Thyroid gland (tissue), 4 donors: ENCODE measurements around the gene KIAA1755. TPM values are rescaled to one million over a fixed set of nuclear protein-coding genes. Genes with fewer than 3 reads are reported as not detected.

Experiments
- DNase-seq, 2 donors: peaks; one replicate each; pipeline ENCODE4 v3.0.0-alpha.2; 2019
- H3K27ac ChIP-seq, 3 donors: fragments of 200-600 bp; sonication (generic); 1 replicate in 2 of 3; 2 replicates in 1 of 3; pipeline ENCODE4 v1.5.1; 2016 to 2019; ENCODE audit warnings: mild to moderate bottlenecking in 1 of 3, moderate library complexity in 1 of 3
- H3K27me3 ChIP-seq: fragments of 200-600 bp; sonication (generic); one replicate; pipeline ENCODE4 v1.5.1; 2019
- H3K36me3 ChIP-seq, 2 donors: fragments of 200-600 bp; sonication (generic); one replicate each; pipeline ENCODE4 v1.5.1; 2016 to 2019
- H3K4me1 ChIP-seq, 2 donors: fragments of 200-600 bp; sonication (generic); one replicate each; pipeline ENCODE4 v1.5.1; 2017 to 2019
- H3K4me3 ChIP-seq, 3 donors: fragments of 200-600 bp; sonication (generic); replicated peaks in 1 of 3; 1 replicate in 2 of 3; 2 replicates in 1 of 3; pipeline ENCODE4 v1.5.1; 2016; ENCODE audit warnings: mild to moderate bottlenecking in 1 of 3
- H3K9me3 ChIP-seq: fragments of 200-600 bp; sonication (generic); one replicate; pipeline ENCODE4 v1.5.1; 2017
- POLR2A ChIP-seq, 2 donors: fragments of 450-650 bp; IDR thresholded peaks; one replicate each; pipeline ENCODE4 v1.6.1; 2017; ENCODE audit warnings: antibody characterized with exemption in 2 of 2, mild to moderate bottlenecking in 2 of 2, moderate library complexity in 1 of 2
- WGBS, 2 donors: methylation state at CpG; one replicate each; pipeline ENCODE4 v1.1.5; 2017; 5-methylcytosine and 5-hydroxymethylcytosine counted together
- intact Hi-C: fragments of 100-400 bp; cut with DNase I; formaldehyde crosslinking; loops from one replicate; pipeline ENCODE4 v1.15.1; 2023
- total RNA-seq, 4 donors: library from RNA; depleted of rRNA; stranded (reverse); fragments of >200 nt; gene quantifications; one replicate each; pipeline ENCODE4 v1.2.3, GENCODE V29; 2016
- TF ChIP-seq, protein P1 (sequence below), 6 experiments: fragments of 200-600 bp in 3 of 6; fragments of 450-650 bp in 3 of 6; sonication (generic) in 3 of 6; IDR thresholded peaks; one replicate each; pipeline ENCODE4 v1.5.1; 2016 to 2019; ENCODE audit warnings: antibody characterized with exemption in 6 of 6, mild to moderate bottlenecking in 2 of 6, inconsistent platforms in 1 of 6, moderate library complexity in 1 of 6

KIAA1755 gene
- total RNA-seq, 4 donors from 2014 or later, result 1.0 to 5.5 (median 1.7) TPM

GRCh38 chr20:38178065-38178491, 82.5 kb downstream of the KIAA1755 start:
- Histone ChIP-seq H3K27ac (no peak overlapping the region), H3K36me3 (no peaks in the 10 kb centered on the region), H3K4me1 (no peaks in the 10 kb centered on the region), H3K9me3 (no peaks in the 10 kb centered on the region), H3K27me3 (no peaks in the 10 kb centered on the region), H3K4me3 (no peak overlapping the region)
- TF ChIP-seq POLR2A (IDR thresholded peaks at IDR 0.05), result no peak
- TF ChIP-seq, protein P1, sequence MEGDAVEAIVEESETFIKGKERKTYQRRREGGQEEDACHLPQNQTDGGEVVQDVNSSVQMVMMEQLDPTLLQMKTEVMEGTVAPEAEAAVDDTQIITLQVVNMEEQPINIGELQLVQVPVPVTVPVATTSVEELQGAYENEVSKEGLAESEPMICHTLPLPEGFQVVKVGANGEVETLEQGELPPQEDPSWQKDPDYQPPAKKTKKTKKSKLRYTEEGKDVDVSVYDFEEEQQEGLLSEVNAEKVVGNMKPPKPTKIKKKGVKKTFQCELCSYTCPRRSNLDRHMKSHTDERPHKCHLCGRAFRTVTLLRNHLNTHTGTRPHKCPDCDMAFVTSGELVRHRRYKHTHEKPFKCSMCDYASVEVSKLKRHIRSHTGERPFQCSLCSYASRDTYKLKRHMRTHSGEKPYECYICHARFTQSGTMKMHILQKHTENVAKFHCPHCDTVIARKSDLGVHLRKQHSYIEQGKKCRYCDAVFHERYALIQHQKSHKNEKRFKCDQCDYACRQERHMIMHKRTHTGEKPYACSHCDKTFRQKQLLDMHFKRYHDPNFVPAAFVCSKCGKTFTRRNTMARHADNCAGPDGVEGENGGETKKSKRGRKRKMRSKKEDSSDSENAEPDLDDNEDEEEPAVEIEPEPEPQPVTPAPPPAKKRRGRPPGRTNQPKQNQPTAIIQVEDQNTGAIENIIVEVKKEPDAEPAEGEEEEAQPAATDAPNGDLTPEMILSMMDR (IDR thresholded peaks at IDR 0.05), result no peak
- intact Hi-C loops, result no loop called here
- WGBS, 2 donors, result 55 to 79% methylated on average over 8 of the region's 8 CpGs
- DNase-seq, result no peak

GRCh38 chr20:38177201-38177600, 83.3 kb downstream of the KIAA1755 start:
- Histone ChIP-seq H3K9me3 (no peaks in the 10 kb centered on the region), H3K4me1 (no peaks in the 10 kb centered on the region), H3K36me3 (no peaks in the 10 kb centered on the region), H3K4me3 (no peak overlapping the region), H3K27ac (no peak overlapping the region), H3K27me3 (no peaks in the 10 kb centered on the region)
- WGBS, 2 donors, result 84 to 87% methylated on average over 9 of the region's 9 CpGs
- TF ChIP-seq POLR2A (IDR thresholded peaks at IDR 0.05), result no peak
- TF ChIP-seq, protein P1 (IDR thresholded peaks at IDR 0.05), result no peak
- intact Hi-C loops, result no loop called here
- DNase-seq, result no peak

DNA sequence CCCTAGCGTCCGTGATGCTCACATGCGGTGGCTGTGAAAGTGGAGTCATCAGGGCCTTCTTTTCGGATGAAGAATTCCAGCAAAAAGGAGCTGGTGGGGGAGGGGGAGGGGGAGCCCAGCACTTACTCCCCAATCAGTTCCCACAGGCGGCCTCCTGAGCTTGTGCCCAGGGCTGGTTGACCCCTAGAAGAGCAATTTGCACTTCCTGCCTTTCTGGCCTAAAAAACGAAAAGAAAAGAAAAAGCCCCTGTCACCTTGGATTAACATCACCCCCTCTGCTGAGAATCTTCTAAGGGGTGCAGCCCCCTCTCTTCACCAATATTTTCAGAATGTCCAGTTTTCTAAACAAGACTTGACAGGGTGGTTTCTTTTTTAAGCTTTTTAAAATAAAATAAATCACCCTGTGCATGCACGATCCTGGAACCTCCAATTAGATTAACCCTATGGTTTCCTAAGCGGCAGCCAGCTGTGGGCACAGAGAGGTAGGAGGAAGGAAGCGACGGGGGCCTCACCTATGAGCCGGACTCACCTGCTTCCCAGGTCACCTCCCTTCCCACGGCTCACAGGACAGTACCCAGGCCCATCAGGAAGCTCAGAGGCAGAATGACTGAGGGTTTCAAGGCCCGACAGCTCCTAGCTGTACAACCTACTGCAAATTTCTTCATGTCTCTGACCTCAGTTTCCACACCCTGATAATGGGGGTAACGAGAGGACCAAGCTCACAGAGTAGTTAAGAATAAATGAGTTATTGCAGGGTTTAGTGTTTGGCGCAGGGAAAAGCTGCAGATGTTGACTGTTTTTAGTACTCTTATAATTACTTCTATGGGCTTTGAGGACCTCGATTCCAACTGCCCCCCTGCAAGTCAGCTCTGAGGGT, 85.0 kb downstream of the KIAA1755 start:
- H3K4me1 ChIP-seq, result no peaks in the 10 kb centered on the region
- WGBS, 2 donors, result 70 to 76% methylated on average over 16 of the region's 16 CpGs
- TF ChIP-seq, protein P1 (IDR thresholded peaks at IDR 0.05), result no peak
- TF ChIP-seq POLR2A (IDR thresholded peaks at IDR 0.05), result no peak

DNA sequence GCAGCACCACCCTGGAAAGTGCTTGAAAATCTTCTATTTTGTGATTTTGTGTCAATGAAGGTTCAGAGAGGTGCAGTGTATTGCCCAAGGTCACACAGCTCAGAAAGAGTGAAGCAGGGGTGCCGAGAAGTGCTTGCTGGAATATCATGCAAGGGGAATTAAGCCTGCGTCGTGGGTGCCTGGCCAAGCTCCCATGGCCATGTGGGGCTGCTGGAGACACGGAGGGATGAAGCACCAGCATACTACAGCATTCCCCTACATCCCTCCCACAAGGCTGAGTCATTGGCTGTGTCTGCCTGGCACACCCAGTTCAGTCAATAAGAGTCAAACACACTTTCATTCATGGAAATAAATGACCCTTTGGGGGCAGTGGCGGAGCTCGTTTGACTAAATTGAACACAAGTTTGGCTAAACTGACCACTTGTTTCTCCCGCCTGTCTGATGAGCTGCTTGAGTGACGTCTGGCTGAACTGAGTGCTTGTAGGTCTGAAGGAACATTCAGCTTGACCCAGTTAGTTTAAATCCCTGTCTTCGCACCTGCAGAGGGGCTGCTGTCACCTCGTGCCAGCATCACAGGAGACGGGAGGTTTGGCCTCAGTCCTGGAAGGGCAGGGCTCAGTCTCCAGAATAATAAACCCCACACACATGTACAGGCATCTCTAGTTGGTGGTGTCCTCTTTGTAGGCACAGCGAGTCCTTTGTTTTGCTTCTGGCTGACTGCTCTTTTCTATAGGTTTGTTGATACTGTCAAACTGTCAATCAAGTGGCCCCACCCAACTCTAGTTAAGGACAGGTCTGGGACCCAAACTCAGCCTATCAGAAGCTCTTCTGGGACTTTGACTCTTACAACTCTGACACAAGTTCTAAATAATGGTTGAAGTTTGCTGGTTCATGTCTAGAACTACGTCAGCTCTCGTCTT, 87.0 kb downstream of the KIAA1755 start:
- Histone ChIP-seq H3K36me3 (no peaks in the 10 kb centered on the region), H3K4me3 (no peak overlapping the region), H3K9me3 (no peaks in the 10 kb centered on the region), H3K4me1 (peaks cover 0 to 5% of the 10 kb centered on the region in 2 donors), H3K27ac (no peak overlapping the region), H3K27me3 (no peaks in the 10 kb centered on the region)
- 43 to 49% methylated on average over 14 of the region's 14 CpGs for WGBS, 2 donors
- TF ChIP-seq POLR2A (IDR thresholded peaks at IDR 0.05), result no peak
- TF ChIP-seq, protein P1 (IDR thresholded peaks at IDR 0.05), result no peak
- DNase-seq, result no peak
- intact Hi-C loops, result no loop called here

More for the DNA sequence above, 85.0 kb downstream of the KIAA1755 start:
- intact Hi-C loops, result no loop called here
- H3K36me3 ChIP-seq, result no peaks in the 10 kb centered on the region
- no peak for DNase-seq
- H3K27ac ChIP-seq, result no peak overlapping the region
- H3K4me3 ChIP-seq, result no peak overlapping the region
- no peaks in the 10 kb centered on the region for H3K9me3 ChIP-seq
- H3K27me3 ChIP-seq, result no peaks in the 10 kb centered on the region
